HEK293 (cell line): ENCODE results near the gene RHBDL2.

Source experiments
- KLF16 ChIP-seq: fragments of 450-650 bp; formaldehyde crosslinking; IDR thresholded peaks from 2 replicates; pipeline ENCODE4 v1.5.1; 2017; ENCODE audit warnings: missing biosample characterization, missing genetic modification characterization
- ZBTB7A ChIP-seq: fragments of 450-650 bp; formaldehyde crosslinking; IDR thresholded peaks from 2 replicates; pipeline ENCODE4 v1.5.1; 2016; ENCODE audit warnings: low read depth, missing biosample characterization, missing genetic modification characterization
- ZFHX2 ChIP-seq: fragments of 450-650 bp; formaldehyde crosslinking; conservative IDR thresholded peaks from 2 replicates; pipeline ENCODE4 v1.5.1; 2016; ENCODE audit warnings: missing biosample characterization, missing genetic modification characterization
- ZNF132 ChIP-seq: fragments of 450-650 bp; formaldehyde crosslinking; IDR thresholded peaks from 2 replicates; pipeline ENCODE4 v1.5.1; 2017; ENCODE audit warnings: missing biosample characterization, missing genetic modification characterization, borderline replicate concordance
- ZNF24 ChIP-seq: fragments of 450-650 bp; formaldehyde crosslinking; IDR thresholded peaks from 2 replicates; pipeline ENCODE4 v1.5.1; 2016; ENCODE audit warnings: missing biosample characterization, missing genetic modification characterization
- ZNF274 ChIP-seq, 2 experiments: fragments of 200-500 bp in 1 of 2; fragments of 450-650 bp in 1 of 2; sonication (Bioruptor generic) in 1 of 2; formaldehyde crosslinking in 1 of 2; IDR thresholded peaks; 2 replicates each; pipeline versions ENCODE4 v1.5.1 to v1.6.1; 2014 to 2016; ENCODE audit warnings: borderline replicate concordance in 1 of 2, inconsistent platforms in 1 of 2, low read length in 1 of 2, missing biosample characterization in 1 of 2, missing genetic modification characterization in 1 of 2
- ZNF280C ChIP-seq: fragments of 450-650 bp; formaldehyde crosslinking; IDR thresholded peaks from 2 replicates; pipeline ENCODE4 v1.5.1; 2016; ENCODE audit warnings: missing biosample characterization, missing genetic modification characterization
- ZSCAN30 ChIP-seq: fragments of 450-650 bp; IDR thresholded peaks from 2 replicates; pipeline ENCODE4 v1.5.1; 2018; ENCODE audit warnings: missing biosample characterization, mild to moderate bottlenecking, missing genetic modification characterization, moderate library complexity
- TF ChIP-seq, protein P1 (sequence below): fragments of 450-650 bp; formaldehyde crosslinking; IDR thresholded peaks from 2 replicates; pipeline ENCODE4 v1.5.1; 2016; ENCODE audit warnings: missing biosample characterization, missing genetic modification characterization
- TF ChIP-seq, protein P2 (sequence below): fragments of 450-650 bp; formaldehyde crosslinking; IDR thresholded peaks from 2 replicates; pipeline ENCODE4 v1.5.1; 2016; ENCODE audit warnings: missing biosample characterization, missing genetic modification characterization

- TF ChIP-seq ZSCAN30 (tag by site-specific recombination) (0 out of 2 replicates have a peak, but pooled peaks have one; percentile 39), ZBTB7A (tag by site-specific recombination) (no peak), ZNF274 (IDR thresholded peaks at IDR 0.05; ENCODE audit: low read length) (no peak), ZNF274 (tag by site-specific recombination; IDR thresholded peaks at IDR 0.05; ENCODE audit: borderline replicate concordance) (no peak), ZNF24 (tag by site-specific recombination) (peak; percentile 81), ZNF280C (tag by site-specific recombination) (no peak), ZNF132 (no peak), KLF16 (tag by site-specific recombination) (peak; percentile 95), ZFHX2 (tag by site-specific recombination) (peak; percentile 86)
- TF ChIP-seq, protein P1, sequence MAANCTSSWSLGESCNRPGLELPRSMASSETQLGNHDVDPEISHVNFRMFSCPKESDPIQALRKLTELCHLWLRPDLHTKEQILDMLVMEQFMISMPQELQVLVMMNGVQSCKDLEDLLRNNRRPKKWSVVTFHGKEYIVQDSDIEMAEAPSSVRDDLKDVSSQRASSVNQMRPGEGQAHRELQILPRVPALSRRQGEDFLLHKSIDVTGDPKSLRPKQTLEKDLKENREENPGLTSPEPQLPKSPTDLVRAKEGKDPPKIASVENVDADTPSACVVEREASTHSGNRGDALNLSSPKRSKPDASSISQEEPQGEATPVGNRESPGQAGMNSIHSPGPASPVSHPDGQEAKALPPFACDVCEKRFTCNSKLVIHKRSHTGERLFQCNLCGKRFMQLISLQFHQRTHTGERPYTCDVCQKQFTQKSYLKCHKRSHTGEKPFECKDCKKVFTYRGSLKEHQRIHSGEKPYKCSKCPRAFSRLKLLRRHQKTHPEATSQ = no peak
- TF ChIP-seq, protein P2, sequence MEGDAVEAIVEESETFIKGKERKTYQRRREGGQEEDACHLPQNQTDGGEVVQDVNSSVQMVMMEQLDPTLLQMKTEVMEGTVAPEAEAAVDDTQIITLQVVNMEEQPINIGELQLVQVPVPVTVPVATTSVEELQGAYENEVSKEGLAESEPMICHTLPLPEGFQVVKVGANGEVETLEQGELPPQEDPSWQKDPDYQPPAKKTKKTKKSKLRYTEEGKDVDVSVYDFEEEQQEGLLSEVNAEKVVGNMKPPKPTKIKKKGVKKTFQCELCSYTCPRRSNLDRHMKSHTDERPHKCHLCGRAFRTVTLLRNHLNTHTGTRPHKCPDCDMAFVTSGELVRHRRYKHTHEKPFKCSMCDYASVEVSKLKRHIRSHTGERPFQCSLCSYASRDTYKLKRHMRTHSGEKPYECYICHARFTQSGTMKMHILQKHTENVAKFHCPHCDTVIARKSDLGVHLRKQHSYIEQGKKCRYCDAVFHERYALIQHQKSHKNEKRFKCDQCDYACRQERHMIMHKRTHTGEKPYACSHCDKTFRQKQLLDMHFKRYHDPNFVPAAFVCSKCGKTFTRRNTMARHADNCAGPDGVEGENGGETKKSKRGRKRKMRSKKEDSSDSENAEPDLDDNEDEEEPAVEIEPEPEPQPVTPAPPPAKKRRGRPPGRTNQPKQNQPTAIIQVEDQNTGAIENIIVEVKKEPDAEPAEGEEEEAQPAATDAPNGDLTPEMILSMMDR (tag by site-specific recombination) = no peak; the same call in 1 of the 2 replicates
Measured at GRCh38 chr1:38859561-38860453, 81.8 kb downstream of the RHBDL2 start, which contains the start of gene RRAGC.
